ENCODE measurements around the gene GDPD5. TPM values are rescaled to one million over a fixed set of nuclear protein-coding genes. Genes with fewer than 3 reads are reported as not detected.

GDPD5 gene
- total and polyA plus RNA-seq, 9 of the 15 experiments (the other 6 are each of a cell fraction or from before 2014, with no cell fraction given): 0.32 to 27.3 (median 8.0) TPM

- TF ChIP-seq HBP1 (CRISPR knock-in tag; IDR thresholded peaks at IDR 0.05): no peak
- no peak for TF ChIP-seq MTF1 (CRISPR knock-in tag; IDR thresholded peaks at IDR 0.05; ENCODE audit: borderline replicate concordance)
- TF ChIP-seq TFAM (CRISPR knock-in tag; conservative IDR thresholded peaks at IDR 0.05): no peak
- no peak for TF ChIP-seq RBM14 (IDR thresholded peaks at IDR 0.05; ENCODE audit: borderline replicate concordance, insufficient read depth, low read depth, low read length)
- no peak for TF ChIP-seq U2AF1 (optimal IDR thresholded peaks at IDR 0.05; ENCODE audit: low read depth, low read length)
- TF ChIP-seq SMAD4 (CRISPR knock-in tag; conservative IDR thresholded peaks at IDR 0.05): 0 out of 2 replicates have a peak, but pooled peaks have one; percentile 62
- TF ChIP-seq ZNF224 (CRISPR knock-in tag; IDR thresholded peaks at IDR 0.05): peak; percentile 46; the same call in 1 of the 2 replicates
- no peak for TF ChIP-seq FUS (optimal IDR thresholded peaks at IDR 0.05; ENCODE audit: low read depth, low read length)
- no peak for TF ChIP-seq ZEB2 (IDR thresholded peaks at IDR 0.05)
- no peak for TF ChIP-seq ZNF76 (CRISPR knock-in tag; IDR thresholded peaks at IDR 0.05; ENCODE audit: borderline replicate concordance)
- TF ChIP-seq, protein P1, sequence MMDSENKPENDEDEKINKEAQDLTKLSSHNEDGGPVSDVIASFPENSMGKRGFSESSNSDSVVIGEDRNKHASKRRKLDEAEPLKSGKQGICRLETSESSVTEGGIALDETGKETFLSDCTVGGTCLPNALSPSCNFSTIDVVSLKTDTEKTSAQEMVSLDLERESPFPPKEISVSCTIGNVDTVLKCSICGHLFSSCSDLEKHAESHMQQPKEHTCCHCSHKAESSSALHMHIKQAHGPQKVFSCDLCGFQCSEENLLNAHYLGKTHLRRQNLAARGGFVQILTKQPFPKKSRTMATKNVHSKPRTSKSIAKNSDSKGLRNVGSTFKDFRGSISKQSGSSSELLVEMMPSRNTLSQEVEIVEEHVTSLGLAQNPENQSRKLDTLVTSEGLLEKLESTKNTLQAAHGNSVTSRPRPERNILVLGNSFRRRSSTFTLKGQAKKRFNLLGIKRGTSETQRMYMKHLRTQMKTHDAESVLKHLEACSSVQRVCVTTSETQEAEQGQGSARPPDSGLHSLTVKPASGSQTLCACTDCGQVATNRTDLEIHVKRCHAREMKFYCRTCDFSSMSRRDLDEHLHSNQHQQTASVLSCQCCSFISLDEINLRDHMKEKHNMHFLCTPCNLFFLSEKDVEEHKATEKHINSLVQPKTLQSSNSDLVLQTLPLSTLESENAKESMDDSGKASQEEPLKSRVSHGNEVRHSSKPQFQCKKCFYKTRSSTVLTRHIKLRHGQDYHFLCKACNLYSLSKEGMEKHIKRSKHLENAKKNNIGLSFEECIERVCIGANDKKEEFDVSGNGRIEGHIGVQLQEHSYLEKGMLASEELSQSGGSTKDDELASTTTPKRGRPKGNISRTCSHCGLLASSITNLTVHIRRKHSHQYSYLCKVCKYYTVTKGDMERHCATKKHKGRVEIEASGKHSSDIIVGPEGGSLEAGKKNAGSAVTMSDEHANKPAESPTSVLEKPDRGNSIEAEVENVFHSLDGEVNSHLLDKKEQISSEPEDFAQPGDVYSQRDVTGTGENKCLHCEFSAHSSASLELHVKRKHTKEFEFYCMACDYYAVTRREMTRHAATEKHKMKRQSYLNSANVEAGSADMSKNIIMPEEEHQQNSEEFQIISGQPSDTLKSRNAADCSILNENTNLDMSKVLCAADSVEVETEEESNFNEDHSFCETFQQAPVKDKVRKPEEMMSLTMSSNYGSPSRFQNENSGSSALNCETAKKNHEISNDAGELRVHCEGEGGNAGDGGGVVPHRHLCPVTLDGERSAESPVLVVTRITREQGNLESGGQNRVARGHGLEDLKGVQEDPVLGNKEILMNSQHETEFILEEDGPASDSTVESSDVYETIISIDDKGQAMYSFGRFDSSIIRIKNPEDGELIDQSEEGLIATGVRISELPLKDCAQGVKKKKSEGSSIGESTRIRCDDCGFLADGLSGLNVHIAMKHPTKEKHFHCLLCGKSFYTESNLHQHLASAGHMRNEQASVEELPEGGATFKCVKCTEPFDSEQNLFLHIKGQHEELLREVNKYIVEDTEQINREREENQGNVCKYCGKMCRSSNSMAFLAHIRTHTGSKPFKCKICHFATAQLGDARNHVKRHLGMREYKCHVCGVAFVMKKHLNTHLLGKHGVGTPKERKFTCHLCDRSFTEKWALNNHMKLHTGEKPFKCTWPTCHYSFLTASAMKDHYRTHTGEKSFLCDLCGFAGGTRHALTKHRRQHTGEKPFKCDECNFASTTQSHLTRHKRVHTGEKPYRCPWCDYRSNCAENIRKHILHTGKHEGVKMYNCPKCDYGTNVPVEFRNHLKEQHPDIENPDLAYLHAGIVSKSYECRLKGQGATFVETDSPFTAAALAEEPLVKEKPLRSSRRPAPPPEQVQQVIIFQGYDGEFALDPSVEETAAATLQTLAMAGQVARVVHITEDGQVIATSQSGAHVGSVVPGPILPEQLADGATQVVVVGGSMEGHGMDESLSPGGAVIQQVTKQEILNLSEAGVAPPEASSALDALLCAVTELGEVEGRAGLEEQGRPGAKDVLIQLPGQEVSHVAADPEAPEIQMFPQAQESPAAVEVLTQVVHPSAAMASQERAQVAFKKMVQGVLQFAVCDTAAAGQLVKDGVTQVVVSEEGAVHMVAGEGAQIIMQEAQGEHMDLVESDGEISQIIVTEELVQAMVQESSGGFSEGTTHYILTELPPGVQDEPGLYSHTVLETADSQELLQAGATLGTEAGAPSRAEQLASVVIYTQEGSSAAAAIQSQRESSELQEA (IDR thresholded peaks at IDR 0.05; ENCODE audit: low read depth): no peak
- no peak for TF ChIP-seq ZBTB43 (CRISPR knock-in tag; IDR thresholded peaks at IDR 0.05)
- no peak for TF ChIP-seq KLF6 (CRISPR knock-in tag; IDR thresholded peaks at IDR 0.05; ENCODE audit: borderline replicate concordance)
- no peak for TF ChIP-seq USF2 (CRISPR knock-in tag; IDR thresholded peaks at IDR 0.05)
- TF ChIP-seq HDAC6 (IDR thresholded peaks at IDR 0.05; ENCODE audit: low read depth, low read length): no peak
Observed at GRCh38 chr11:75558939-75559843, 33.5 kb upstream of the GDPD5 start (continued).
